Measurements from ENCODE around the gene SUFU.

GRCh38 chr10:102497545-102497944, 6.2 kb upstream of the SUFU start:
- TF ChIP-seq CTCF (IDR thresholded peaks at IDR 0.05) (no peak), POLR2A (IDR thresholded peaks at IDR 0.05) (no peak)

Data from Peyer's patch (tissue), 4 donors.